Aorta (tissue), 5 donors: ENCODE results near the gene PDE4D. TPM values are rescaled to one million over a fixed set of nuclear protein-coding genes. Genes with fewer than 3 reads are reported as not detected.

ENCODE experiments used
- ATAC-seq: fragments of 200-7000 bp; cut with Tn5 transposase; one replicate; pipeline ENCODE4 v1.9.1; 2022; ENCODE audit warnings: moderate library complexity; ENCODE audit not compliant: low FRiP score
- DNase-seq, 2 donors: peaks; one replicate each; pipeline ENCODE4 v3.0.0-alpha.2; 2020
- H3K27ac ChIP-seq, 2 donors: one replicate each; pipeline ENCODE4 v1.5.1; 2013; ENCODE audit warnings: low read length in 2 of 2, mild to moderate bottlenecking in 2 of 2, moderate library complexity in 2 of 2, control low read depth in 1 of 2, inconsistent platforms in 1 of 2, low read depth in 1 of 2
- H3K27me3 ChIP-seq, 2 donors: one replicate each; pipeline ENCODE4 v1.6.1; 2013; ENCODE audit warnings: control low read depth in 1 of 2, low read length in 1 of 2, mild to moderate bottlenecking in 1 of 2, moderate library complexity in 1 of 2; ENCODE audit not compliant: insufficient read depth in 2 of 2, control insufficient read depth in 1 of 2
- H3K36me3 ChIP-seq, 2 donors: one replicate each; pipeline ENCODE4 v1.6.1; 2013; ENCODE audit warnings: control low read depth in 1 of 2, low read length in 1 of 2, mild to moderate bottlenecking in 1 of 2; ENCODE audit not compliant: insufficient read depth in 2 of 2, control insufficient read depth in 1 of 2
- H3K4me1 ChIP-seq, 2 donors: one replicate each; pipeline ENCODE4 v1.6.1; 2013; ENCODE audit warnings: low read length in 2 of 2, control low read depth in 1 of 2, mild to moderate bottlenecking in 1 of 2, moderate library complexity in 1 of 2; ENCODE audit not compliant: insufficient read depth in 2 of 2, control insufficient read depth in 1 of 2
- H3K4me3 ChIP-seq, 2 donors: one replicate each; pipeline ENCODE4 v1.5.1; 2013; ENCODE audit warnings: low read length in 2 of 2, control low read depth in 1 of 2, mild to moderate bottlenecking in 1 of 2
- H3K9me3 ChIP-seq: one replicate; pipeline ENCODE4 v1.6.1; 2013; ENCODE audit warnings: mild to moderate bottlenecking, low read length; ENCODE audit not compliant: control insufficient read depth
- WGBS, 2 donors: extraction: QIAGEN DNeasy Blood & Tissue Kit; methylation state at CpG; one replicate each; pipeline ENCODE4 v1.1.7; 2013; 5-methylcytosine and 5-hydroxymethylcytosine counted together
- intact Hi-C, 2 donors: fragments of 100-400 bp; cut with DNase I; formaldehyde crosslinking; loops; one replicate each; pipeline versions ENCODE4 v1.14.2 to v1.15.0; 2022
- polyA plus RNA-seq, 2 donors: library from polyadenylated mRNA; stranded (reverse); fragments of 200-250 nt; gene quantifications; one replicate each; pipeline ENCODE4 v1.2.3, GENCODE V29; 2013
- total RNA-seq, 2 donors: library from RNA; stranded (reverse); fragmentation: NEBNext Ultra II Directional; extraction: Animal tissue kit (Norgen Biotek cat#: 25700); gene quantifications; one replicate each; pipeline ENCODE4 v1.2.1, GENCODE V29; 2021
- donor health status: healthy with polysubstance abuse.
- donor health status: Bipolar disorder and iron deficiency.
- donor health status: DM: no; HTN: no; CAD: no.
- donor health status: DM: no; HTN: no; CAD: no.
- donor health status: DM: yes; HTN: yes; CAD: no.

The PDE4D gene
- total and polyA plus RNA-seq, 4 donors = 2.4 to 112 (median 33.3) TPM

DNA sequence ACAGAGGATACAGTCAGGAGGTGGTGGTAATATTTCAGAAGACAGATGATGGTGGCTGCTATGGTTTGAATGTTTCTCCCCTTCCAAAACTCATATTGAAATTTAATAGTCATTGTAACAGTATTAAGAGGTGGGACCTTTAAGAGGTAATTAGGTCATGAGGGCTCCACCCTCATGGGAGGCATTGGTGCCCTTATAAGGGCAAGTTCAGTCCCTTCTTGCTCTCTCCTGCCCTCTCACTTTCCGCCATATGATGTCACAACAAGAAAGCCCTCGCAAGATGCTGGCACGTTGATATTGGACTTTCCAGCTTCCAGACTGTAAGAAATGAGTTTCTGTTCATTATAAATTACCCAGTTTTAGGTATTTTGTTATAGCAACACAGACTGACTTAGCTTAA, 274.9 kb downstream of the PDE4D start:
- intact Hi-C loops = no loop called here
- peaks cover 0 to 5% of the 10 kb centered on the region in 2 donors for H3K4me1 ChIP-seq
- WGBS, 2 donors = 91 to 94% methylated on average over 3 of the region's 3 CpGs
- H3K4me3 ChIP-seq = no peak overlapping the region
- no peaks in the 10 kb centered on the region for H3K27me3 ChIP-seq
- ATAC-seq = no peak
- DNase-seq = no peak
- no peaks in the 10 kb centered on the region for H3K36me3 ChIP-seq
- H3K27ac ChIP-seq = no peak overlapping the region
- no peaks in the 10 kb centered on the region for H3K9me3 ChIP-seq

DNA sequence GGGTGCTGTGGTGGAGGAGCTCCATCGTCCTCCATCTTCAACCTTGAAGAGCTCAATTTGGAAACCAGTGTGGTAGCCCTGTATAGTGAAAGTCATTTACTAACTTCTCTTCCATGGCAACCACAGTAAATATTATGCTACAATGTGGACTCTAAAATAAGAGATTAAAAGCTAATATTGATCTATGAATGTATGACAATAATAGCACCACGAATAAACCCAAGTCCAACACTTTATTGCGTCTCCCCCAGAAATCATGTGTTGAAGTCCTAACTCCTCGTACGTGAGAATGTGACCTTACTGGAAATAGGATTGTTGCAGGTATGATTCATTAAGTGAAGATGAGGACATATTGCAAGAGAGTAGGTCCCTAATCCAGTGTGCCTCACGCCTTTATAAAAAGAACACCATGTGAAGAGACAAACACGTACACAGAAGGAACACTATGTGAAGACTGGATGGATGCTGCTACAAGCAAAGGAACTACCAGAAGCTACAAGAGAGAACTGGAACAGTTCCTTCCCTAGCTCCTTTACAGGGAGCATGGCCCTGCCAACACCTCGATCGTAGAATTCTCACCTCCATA, 276.2 kb downstream of the PDE4D start:
- DNase-seq = no peak
- WGBS, 2 donors = 87 to 92% methylated on average over 9 of the region's 9 CpGs
- intact Hi-C loops = no loop called here
- ATAC-seq = no peak
- Histone ChIP-seq H3K4me1 (peaks cover 0 to 5% of the 10 kb centered on the region in 2 donors), H3K27ac (no peak overlapping the region), H3K4me3 (no peak overlapping the region), H3K9me3 (no peaks in the 10 kb centered on the region), H3K27me3 (no peaks in the 10 kb centered on the region), H3K36me3 (no peaks in the 10 kb centered on the region)

DNA sequence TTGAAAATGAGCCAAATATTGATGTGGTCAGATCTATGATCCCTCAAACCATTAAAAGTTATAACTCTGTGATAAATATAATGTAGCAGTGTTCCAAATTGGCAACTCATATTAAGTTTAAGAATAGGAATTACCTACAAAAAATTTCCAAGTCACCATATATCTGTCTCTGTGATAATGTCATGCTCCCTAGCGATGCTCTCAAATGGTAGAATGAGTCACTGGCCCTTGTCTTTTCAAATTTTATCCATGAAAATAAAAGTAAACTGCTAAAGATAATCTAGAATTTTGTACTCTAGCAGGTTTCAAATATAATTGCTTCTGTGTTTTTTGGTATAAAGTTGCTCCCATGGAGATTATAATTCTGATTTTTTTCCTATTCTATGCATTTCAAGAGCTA, 277.1 kb downstream of the PDE4D start:
- Histone ChIP-seq H3K27me3 (no peaks in the 10 kb centered on the region), H3K4me3 (no peak overlapping the region), H3K9me3 (no peaks in the 10 kb centered on the region), H3K4me1 (peaks cover 0 to 5% of the 10 kb centered on the region in 2 donors), H3K36me3 (no peaks in the 10 kb centered on the region), H3K27ac (no peak overlapping the region)
- DNase-seq = no peak
- intact Hi-C loops = no loop called here
- ATAC-seq = no peak
- WGBS, 2 donors = 98% methylated on average over 1 of the region's 1 CpG

DNA sequence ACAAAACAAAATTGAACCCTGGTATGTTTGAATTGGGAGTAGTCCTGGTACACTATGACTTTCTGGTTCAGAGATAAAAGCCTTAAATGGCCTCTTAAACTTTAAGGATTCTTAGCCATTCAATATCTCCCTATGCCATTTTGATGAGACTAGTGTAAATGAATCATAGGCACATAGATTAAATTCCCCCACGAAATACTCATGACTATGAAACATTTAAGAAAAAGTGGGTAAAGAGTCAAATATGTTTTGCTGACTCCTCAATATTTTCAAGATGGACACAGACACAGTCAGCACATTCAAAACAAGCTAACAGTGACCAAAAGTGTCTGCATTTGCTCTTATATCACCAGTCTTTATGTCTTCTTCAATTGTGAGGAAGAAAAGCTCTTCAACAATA, 278.3 kb downstream of the PDE4D start:
- H3K4me3 ChIP-seq = no peak overlapping the region
- intact Hi-C loops = no loop called here

DNA sequence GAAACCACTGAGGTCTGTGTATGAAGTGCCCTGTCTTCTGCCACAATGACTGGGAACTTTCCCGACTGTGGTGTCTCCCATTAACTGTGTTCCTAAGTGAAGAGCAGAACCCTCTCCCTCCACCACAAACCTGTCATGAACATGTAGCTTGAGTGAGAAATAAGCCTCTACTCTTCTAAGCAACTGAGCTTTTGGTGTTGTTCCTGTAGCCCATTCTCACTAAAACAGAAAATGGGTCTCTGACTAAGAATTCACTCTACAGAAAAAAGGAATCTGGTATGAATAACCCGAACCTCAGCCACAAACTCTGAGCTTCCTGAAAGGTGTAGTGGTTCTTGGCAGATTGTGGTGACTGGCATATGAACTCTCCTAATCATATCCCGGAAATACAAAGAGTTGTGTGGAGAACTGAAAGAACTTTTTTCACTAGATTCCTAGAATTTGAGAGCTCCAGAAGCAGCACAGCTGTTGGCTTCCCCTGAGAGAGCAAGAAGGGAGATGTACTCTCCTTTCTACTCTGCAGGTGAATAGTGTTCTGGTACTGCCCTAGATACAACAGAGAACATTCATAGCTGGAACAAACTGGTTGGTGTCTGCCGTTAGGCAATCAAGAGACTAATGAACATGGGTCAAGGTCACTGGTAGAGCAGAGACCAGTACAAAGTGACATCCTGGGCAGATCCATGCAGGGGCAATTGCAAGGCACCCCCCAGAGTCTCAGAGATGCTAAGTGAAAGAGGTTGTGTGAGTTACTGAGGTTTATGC, 283.8 kb downstream of the PDE4D start:
- intact Hi-C loops = no loop called here
- ATAC-seq = no peak
- Histone ChIP-seq H3K9me3 (no peaks in the 10 kb centered on the region), H3K4me1 (peaks cover 0 to 6% of the 10 kb centered on the region in 2 donors), H3K27ac (no peak overlapping the region), H3K4me3 (no peak overlapping the region), H3K36me3 (no peaks in the 10 kb centered on the region), H3K27me3 (no peaks in the 10 kb centered on the region)
- DNase-seq = no peak
- 73 to 79% methylated on average over 4 of the region's 4 CpGs for WGBS, 2 donors

More for the DNA sequence above, 278.3 kb downstream of the PDE4D start:
- no peak overlapping the region for H3K27ac ChIP-seq
- H3K27me3 ChIP-seq = no peaks in the 10 kb centered on the region
- H3K4me1 ChIP-seq = peaks cover 0 to 3% of the 10 kb centered on the region in 2 donors
- 84 to 90% methylated on average over 1 of the region's 1 CpG for WGBS, 2 donors
- no peaks in the 10 kb centered on the region for H3K9me3 ChIP-seq
- ATAC-seq (no peak), DNase-seq (no peak)
- H3K36me3 ChIP-seq = no peaks in the 10 kb centered on the region

DNA sequence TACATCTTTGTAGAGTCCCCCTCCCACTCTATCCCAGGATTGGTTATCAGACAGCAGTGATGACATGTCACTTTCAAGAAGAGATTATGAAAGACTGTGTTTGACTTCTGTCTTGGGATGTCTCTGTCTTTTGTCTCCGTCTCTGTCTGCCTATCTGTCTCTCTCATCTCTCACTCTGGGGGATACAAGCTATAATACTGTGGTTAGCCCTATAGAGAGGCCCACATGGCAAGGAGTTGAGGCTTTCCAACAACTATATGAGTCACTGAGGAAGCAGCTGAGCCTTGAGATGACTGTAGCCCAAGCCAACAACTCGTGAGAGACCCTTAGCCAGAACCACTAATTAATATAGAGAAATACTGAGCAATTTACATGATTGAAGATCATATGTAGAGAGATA, 284.8 kb downstream of the PDE4D start:
- DNase-seq (no peak), ATAC-seq (no peak)
- intact Hi-C loops = no loop called here
- no peak overlapping the region for H3K4me3 ChIP-seq
- 83 to 87% methylated on average over 2 of the region's 2 CpGs for WGBS, 2 donors
- H3K4me1 ChIP-seq = peaks cover 0 to 6% of the 10 kb centered on the region in 2 donors
- H3K27ac ChIP-seq = no peak overlapping the region
- no peaks in the 10 kb centered on the region for H3K36me3 ChIP-seq
- no peaks in the 10 kb centered on the region for H3K9me3 ChIP-seq
- H3K27me3 ChIP-seq = no peaks in the 10 kb centered on the region

DNA sequence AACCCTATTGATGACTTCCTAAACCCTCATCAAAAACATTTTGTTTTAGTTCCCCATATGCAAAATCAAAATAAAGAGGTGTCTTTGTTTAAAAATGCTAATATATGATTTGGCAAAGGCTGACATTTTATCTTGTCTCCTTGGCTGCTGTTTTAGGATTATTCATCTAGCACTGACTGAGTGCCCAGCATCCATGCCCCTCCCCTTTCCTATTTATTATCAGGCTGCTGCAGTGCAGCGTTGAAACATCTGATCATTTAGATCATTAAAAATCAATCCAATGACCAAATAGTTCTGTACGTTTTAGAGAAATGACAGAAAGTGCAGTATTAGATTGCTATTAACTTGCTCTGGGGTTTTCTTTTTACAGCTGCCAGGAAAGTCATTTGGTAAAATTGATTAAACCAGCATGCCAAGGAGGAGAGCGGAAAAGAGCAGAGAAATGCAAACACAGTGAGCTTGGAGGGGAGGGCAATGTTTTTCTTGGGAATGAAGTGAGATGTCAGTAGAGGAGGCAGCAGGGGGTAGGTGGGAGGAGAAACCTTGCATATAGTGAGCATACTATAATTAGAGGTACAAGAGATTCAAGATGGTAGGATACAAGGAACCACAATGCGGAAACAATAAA, 286.3 kb downstream of the PDE4D start:
- WGBS, 2 donors = 42 to 52% methylated on average over 4 of the region's 4 CpGs
- H3K4me3 ChIP-seq = no peak overlapping the region
- no peak overlapping the region for H3K27ac ChIP-seq
- no peak for DNase-seq
- no peak for ATAC-seq
- intact Hi-C loops = no loop called here
- H3K36me3 ChIP-seq = no peaks in the 10 kb centered on the region
- no peaks in the 10 kb centered on the region for H3K9me3 ChIP-seq
- no peaks in the 10 kb centered on the region for H3K27me3 ChIP-seq
- peaks cover 0 to 6% of the 10 kb centered on the region in 2 donors for H3K4me1 ChIP-seq

DNA sequence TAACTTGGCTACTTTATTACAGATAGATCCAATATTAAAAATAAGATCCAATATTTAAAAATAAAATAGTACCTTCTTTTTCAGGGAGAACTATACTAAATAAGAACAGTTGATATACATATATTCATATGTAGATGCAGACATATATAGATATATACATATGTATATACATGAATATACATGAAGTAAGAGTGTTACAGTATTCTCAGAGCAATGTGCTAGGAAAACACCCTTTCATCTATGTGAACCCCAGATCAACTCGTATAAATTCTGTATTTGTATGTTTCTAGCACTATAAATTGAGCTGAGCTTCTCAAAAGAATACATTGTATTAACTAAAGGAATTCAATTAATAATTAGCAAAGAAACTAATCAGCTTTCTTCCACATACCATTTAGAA, 287.6 kb downstream of the PDE4D start:
- intact Hi-C loops = no loop called here
- ATAC-seq (no peak), DNase-seq (no peak)
- Histone ChIP-seq H3K9me3 (no peaks in the 10 kb centered on the region), H3K36me3 (no peaks in the 10 kb centered on the region), H3K27ac (no peak overlapping the region), H3K27me3 (no peaks in the 10 kb centered on the region), H3K4me1 (peaks cover 0 to 6% of the 10 kb centered on the region in 2 donors), H3K4me3 (no peak overlapping the region)
- 79 to 84% methylated on average over 1 of the region's 1 CpG for WGBS, 2 donors

DNA sequence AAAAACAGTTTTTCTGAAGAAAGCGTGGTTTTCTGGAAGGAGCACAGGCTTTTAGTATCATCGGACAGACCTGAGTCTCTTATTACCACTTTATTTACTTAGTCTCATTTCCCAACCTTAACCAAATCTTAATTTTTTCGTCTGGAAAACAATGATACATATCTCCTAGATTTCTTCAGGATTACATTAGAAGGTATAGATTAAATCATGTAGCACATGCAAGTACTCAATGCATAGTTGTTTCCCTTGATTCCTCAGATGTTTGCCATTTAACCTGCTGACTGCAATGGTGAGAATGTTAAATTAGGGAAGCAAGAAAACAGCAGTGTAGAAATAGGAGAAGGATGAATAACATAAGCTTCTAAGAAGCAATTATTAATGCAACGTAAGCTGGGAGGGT, 289.4 kb downstream of the PDE4D start:
- ATAC-seq (no peak), DNase-seq (no peak)
- no peak overlapping the region for H3K27ac ChIP-seq
- no peaks in the 10 kb centered on the region for H3K9me3 ChIP-seq
- H3K4me3 ChIP-seq = no peak overlapping the region
- no peaks in the 10 kb centered on the region for H3K36me3 ChIP-seq
- H3K4me1 ChIP-seq = peaks cover 0 to 6% of the 10 kb centered on the region in 2 donors
- 61 to 81% methylated on average over 4 of the region's 4 CpGs for WGBS, 2 donors
- no peaks in the 10 kb centered on the region for H3K27me3 ChIP-seq
- intact Hi-C loops = no loop called here
